Ascending aorta (tissue), 2 donors: ENCODE results near the gene RAD51B. TPM values are rescaled to one million over a fixed set of nuclear protein-coding genes. Genes with fewer than 3 reads are reported as not detected.

Experiments
- DNase-seq, 2 donors: peaks; one replicate each; pipeline ENCODE4 v3.0.0-alpha.2; 2019; ENCODE audit warnings: low spot score in 2 of 2
- H3K27ac ChIP-seq, 2 donors: fragments of 200-600 bp; sonication (generic); one replicate each; pipeline ENCODE4 v1.5.1; 2016 to 2017; ENCODE audit warnings: mild to moderate bottlenecking in 1 of 2
- H3K27me3 ChIP-seq: fragments of 200-600 bp; sonication (generic); one replicate; pipeline ENCODE4 v1.5.1; 2017
- H3K36me3 ChIP-seq, 2 donors: fragments of 200-600 bp; sonication (generic); one replicate each; pipeline ENCODE4 v1.5.1; 2016
- H3K4me1 ChIP-seq, 2 donors: fragments of 200-600 bp; sonication (generic); one replicate each; pipeline ENCODE4 v1.5.1; 2016 to 2017; ENCODE audit warnings: mild to moderate bottlenecking in 1 of 2
- H3K4me3 ChIP-seq, 2 donors: fragments of 200-600 bp; sonication (generic); one replicate each; pipeline ENCODE4 v1.5.1; 2016 to 2017; ENCODE audit warnings: mild to moderate bottlenecking in 1 of 2
- H3K9me3 ChIP-seq, 2 donors: fragments of 200-600 bp; sonication (generic); one replicate each; pipeline ENCODE4 v1.5.1; 2016
- CTCF ChIP-seq, 3 experiments: fragments of 200-600 bp in 2 of 3; fragments of 450-650 bp in 1 of 3; sonication (generic) in 2 of 3; IDR thresholded peaks; one replicate each; pipeline ENCODE4 v1.5.1; 2016 to 2019; ENCODE audit warnings: antibody characterized with exemption in 3 of 3, mild to moderate bottlenecking in 1 of 3, moderate library complexity in 1 of 3
- intact Hi-C: fragments of 100-400 bp; cut with DNase I; formaldehyde crosslinking; loops from one replicate; pipeline ENCODE4 v1.15.1; 2023
- total RNA-seq: library from RNA; depleted of rRNA; stranded (reverse); fragments of >200 nt; gene quantifications from one replicate; pipeline ENCODE4 v1.1.0, GENCODE V29; 2016

The RAD51B gene
- total RNA-seq, 1 donor from 2014 or later: not detected

DNA sequence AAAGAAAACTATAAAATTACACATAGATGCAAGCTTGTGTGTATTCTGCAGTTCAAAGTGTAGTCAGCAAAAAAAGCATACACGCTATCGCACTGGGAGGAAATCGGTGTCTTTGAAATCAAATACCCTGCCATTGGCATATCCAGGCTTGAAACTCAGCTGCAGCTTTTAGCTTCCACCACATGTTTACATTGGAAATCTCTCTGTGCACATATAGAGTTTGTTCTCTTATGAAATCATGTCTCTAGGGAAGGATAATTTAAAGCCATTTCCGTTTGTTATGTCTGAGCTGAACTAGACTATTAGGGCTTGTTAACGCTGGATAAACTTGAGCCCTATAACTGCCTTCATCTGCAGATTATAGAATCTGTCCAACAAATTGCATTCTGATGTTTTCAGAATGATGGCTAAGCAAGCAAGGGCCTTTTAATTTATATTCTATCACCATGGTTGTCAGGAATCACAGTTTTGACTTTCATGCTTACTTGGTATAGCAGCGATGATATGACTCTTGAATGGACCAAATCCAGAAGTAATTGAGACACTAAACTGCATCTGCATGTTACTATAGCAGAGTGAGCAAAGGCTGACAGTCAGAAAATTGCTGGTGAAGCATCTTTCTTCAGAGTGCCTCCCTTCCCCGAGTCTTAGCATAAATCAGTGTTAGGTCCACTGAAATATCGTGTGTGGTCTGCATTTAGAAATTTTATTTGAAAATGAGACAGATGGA lies 530.5 kb downstream of the RAD51B start:
- Histone ChIP-seq H3K27ac (no peak overlapping the region), H3K36me3 (no peaks in the 10 kb centered on the region), H3K4me1 (no peaks in the 10 kb centered on the region), H3K4me3 (no peak overlapping the region), H3K9me3 (no peaks in the 10 kb centered on the region), H3K27me3 (no peaks in the 10 kb centered on the region)
- intact Hi-C loops: no loop called here
- no peak for DNase-seq
- no peak for TF ChIP-seq CTCF (IDR thresholded peaks at IDR 0.05)

DNA sequence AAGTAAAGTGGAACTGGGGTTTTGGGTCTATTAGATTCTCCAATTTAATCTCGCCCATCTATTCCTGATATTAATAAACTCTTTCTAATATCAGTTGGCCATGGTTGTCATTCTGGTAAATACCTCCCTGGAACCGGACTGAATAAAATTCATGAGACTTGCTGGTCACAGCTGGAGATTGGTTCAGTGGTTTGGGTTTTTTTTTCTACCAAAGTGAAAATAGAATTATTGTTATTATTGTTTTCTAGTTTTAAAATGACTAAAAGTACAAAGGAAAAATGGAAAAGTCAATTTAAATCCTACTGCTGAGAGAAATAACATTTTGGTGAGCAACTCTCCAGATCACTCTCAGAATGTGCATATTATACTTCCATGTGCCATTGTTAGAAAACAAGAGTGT lies 535.8 kb downstream of the RAD51B start:
- no peaks in the 10 kb centered on the region for H3K27me3 ChIP-seq
- no peaks in the 10 kb centered on the region for H3K9me3 ChIP-seq
- intact Hi-C loops: no loop called here
- peaks cover 6 to 16% of the 10 kb centered on the region in 2 donors for H3K4me1 ChIP-seq
- no peak overlapping the region for H3K27ac ChIP-seq
- no peaks in the 10 kb centered on the region for H3K36me3 ChIP-seq
- no peak for TF ChIP-seq CTCF (IDR thresholded peaks at IDR 0.05)
- no peak overlapping the region for H3K4me3 ChIP-seq
- DNase-seq: no peak

DNA sequence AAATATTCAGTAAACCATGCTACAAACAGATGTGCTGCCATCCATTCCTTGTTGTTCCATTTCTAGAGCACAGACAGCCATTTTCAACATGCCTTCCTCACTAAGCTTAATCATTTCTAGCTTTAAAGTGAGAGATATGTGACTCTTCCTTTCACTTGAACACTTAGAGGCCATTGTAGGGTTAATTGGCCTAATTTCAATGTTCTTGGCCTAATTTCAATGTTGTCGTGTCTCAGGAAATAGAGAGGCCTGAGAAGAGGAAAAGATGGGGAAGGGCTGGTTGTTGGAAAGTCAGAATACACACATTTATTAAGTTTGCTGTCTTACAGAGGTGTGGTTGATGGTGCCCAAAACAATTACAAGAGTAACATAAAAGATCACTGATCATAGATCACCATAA lies 538.2 kb downstream of the RAD51B start:
- intact Hi-C loops: no loop called here
- no peak for TF ChIP-seq CTCF (IDR thresholded peaks at IDR 0.05)

DNA sequence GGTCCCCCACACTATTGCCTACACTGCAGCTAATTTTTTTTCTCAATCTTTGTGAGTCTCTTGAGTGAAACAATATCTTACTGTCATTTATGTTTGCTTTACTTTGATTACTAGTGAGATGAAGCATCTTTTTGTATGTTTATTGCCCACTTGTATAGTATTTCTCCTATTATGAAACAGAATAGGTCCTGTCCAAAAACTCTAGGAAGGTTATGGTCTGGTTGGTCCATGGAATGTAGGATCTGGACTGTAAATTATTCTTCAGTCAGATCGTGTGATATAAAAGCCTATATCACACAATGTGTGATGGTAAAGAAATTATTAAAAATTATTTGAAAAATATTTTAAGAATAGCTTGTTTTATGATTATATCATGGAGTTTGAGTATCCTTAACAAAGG lies 538.9 kb downstream of the RAD51B start:
- H3K9me3 ChIP-seq: no peaks in the 10 kb centered on the region
- peak overlapping the region in 1 of 2 donors; percentile 84 for H3K27ac ChIP-seq
- H3K36me3 ChIP-seq: no peaks in the 10 kb centered on the region
- no peak overlapping the region for H3K4me3 ChIP-seq
- intact Hi-C loops: no loop called here
- H3K4me1 ChIP-seq: peaks cover 6 to 16% of the 10 kb centered on the region in 2 donors
- H3K27me3 ChIP-seq: no peaks in the 10 kb centered on the region
- TF ChIP-seq CTCF (IDR thresholded peaks at IDR 0.05): no peak
- DNase-seq: no peak

More for the DNA sequence above, 538.2 kb downstream of the RAD51B start:
- H3K9me3 ChIP-seq: no peaks in the 10 kb centered on the region
- no peaks in the 10 kb centered on the region for H3K36me3 ChIP-seq
- DNase-seq: no peak
- no peak overlapping the region for H3K27ac ChIP-seq
- H3K27me3 ChIP-seq: no peaks in the 10 kb centered on the region
- H3K4me1 ChIP-seq: peaks cover 6 to 16% of the 10 kb centered on the region in 2 donors
- H3K4me3 ChIP-seq: no peak overlapping the region

GRCh38 chr14:68359022-68359836 lies 539.6 kb downstream of the RAD51B start:
- no peak for DNase-seq
- intact Hi-C loops: no loop called here
- no peaks in the 10 kb centered on the region for H3K36me3 ChIP-seq
- no peak overlapping the region for H3K4me3 ChIP-seq
- TF ChIP-seq CTCF (IDR thresholded peaks at IDR 0.05): no peak
- peaks cover 9 to 19% of the 10 kb centered on the region in 2 donors for H3K4me1 ChIP-seq
- peak overlapping the region; percentile 63 to 84 for H3K27ac ChIP-seq
- no peaks in the 10 kb centered on the region for H3K9me3 ChIP-seq
- no peaks in the 10 kb centered on the region for H3K27me3 ChIP-seq
